22Rv1 (cell line): Measurements from ENCODE around the gene RHBDD3.

ENCODE experiments used
- CTCF ChIP-seq: fragments of 450-650 bp; IDR thresholded peaks from 2 replicates; pipeline ENCODE4 v1.5.1; 2017; ENCODE audit warnings: mild to moderate bottlenecking
- ZFX ChIP-seq: fragments of 450-650 bp; IDR thresholded peaks from 2 replicates; pipeline ENCODE4 v1.6.1; 2017; ENCODE audit warnings: antibody characterized with exemption, borderline replicate concordance

- TF ChIP-seq CTCF (no peak), ZFX (no peak)
Measured at GRCh38 chr22:29224859-29225410, 42.8 kb downstream of the RHBDD3 start.
